Measurements from ENCODE around the gene DNAH1. TPM values are rescaled to one million over a fixed set of nuclear protein-coding genes. Genes with fewer than 3 reads are reported as not detected.

DNAH1 gene
- total and polyA plus RNA-seq, 2 donors from 2014 or later: 1.7 to 12.1 TPM

GRCh38 chr3:52364322-52365035 lies 48.4 kb downstream of the DNAH1 start:
- Histone ChIP-seq H3K9ac (ENCODE audit: low read length in 3 of 3) (no peak overlapping the region), H3K27ac (ENCODE audit: low read depth in 2 of 2, low read length in 2 of 2) (no peak overlapping the region), H3K4me1 (ENCODE audit: control insufficient read depth in 2 of 3, insufficient read depth in 2 of 3, low read depth in 1 of 3, low read length in 3 of 3) (no peaks in the 10 kb centered on the region), H3K4me3 (ENCODE audit: low read length in 3 of 3) (no peak overlapping the region), H3K36me3 (ENCODE audit: control insufficient read depth in 2 of 3, insufficient read depth in 3 of 3, low read length in 3 of 3) (peaks cover 0 to 30% (median 15%) of the 10 kb centered on the region in 3 donors), H3K9me3 (ENCODE audit: control insufficient read depth in 2 of 3, insufficient read depth in 1 of 3, low read length in 3 of 3) (no peaks in the 10 kb centered on the region), H3K27me3 (ENCODE audit: control insufficient read depth, insufficient read depth, low read length) (no peaks in the 10 kb centered on the region)
- no peak for DNase-seq
- no peak for FAIRE-seq
- intact Hi-C loops (cut with DNase I): no loop called here
- TF ChIP-seq CTCF (IDR thresholded peaks at IDR 0.05; ENCODE audit: borderline replicate concordance, extremely low read depth, insufficient read depth): no peak

DNA sequence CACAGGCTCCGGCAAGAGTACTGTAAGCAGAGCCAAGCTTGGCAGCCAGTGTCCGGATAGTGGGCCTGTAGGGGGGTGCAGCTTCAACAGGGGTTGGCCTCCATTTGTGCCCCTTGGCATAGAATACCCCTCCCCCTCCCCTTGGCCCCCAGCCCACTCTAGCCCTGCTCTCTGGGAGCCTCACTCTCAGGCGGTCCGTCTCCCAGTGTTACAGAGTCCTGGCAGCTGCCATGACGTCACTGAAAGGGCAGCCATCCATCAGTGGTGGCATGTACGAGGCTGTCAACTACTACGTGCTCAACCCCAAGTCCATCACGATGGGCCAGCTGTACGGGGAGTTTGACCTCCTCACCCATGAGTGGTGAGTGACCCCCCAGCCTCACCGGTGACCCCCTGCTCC lies 50.4 kb downstream of the DNAH1 start:
- no peak for TF ChIP-seq CTCF (IDR thresholded peaks at IDR 0.05; ENCODE audit: borderline replicate concordance, extremely low read depth, insufficient read depth)
- no peak for DNase-seq
- Histone ChIP-seq H3K4me1 (ENCODE audit: control insufficient read depth in 2 of 3, insufficient read depth in 2 of 3, low read depth in 1 of 3, low read length in 3 of 3) (no peaks in the 10 kb centered on the region), H3K9ac (ENCODE audit: low read length in 3 of 3) (no peak overlapping the region), H3K4me3 (ENCODE audit: low read length in 3 of 3) (no peak overlapping the region), H3K9me3 (ENCODE audit: control insufficient read depth in 2 of 3, insufficient read depth in 1 of 3, low read length in 3 of 3) (no peaks in the 10 kb centered on the region), H3K27me3 (ENCODE audit: control insufficient read depth, insufficient read depth, low read length) (no peaks in the 10 kb centered on the region), H3K27ac (ENCODE audit: low read depth in 2 of 2, low read length in 2 of 2) (no peak overlapping the region), H3K36me3 (ENCODE audit: control insufficient read depth in 2 of 3, insufficient read depth in 3 of 3, low read length in 3 of 3) (peaks cover 0 to 19% (median 17%) of the 10 kb centered on the region in 3 donors)
- intact Hi-C loops (cut with DNase I): no loop called here
- no peak for FAIRE-seq

- no peak overlapping the region for H3K9ac ChIP-seq (ENCODE audit: low read length in 3 of 3)
- TF ChIP-seq CTCF (IDR thresholded peaks at IDR 0.05; ENCODE audit: borderline replicate concordance, extremely low read depth, insufficient read depth): no peak
- no peak overlapping the region for H3K4me3 ChIP-seq (ENCODE audit: low read length in 3 of 3)
- H3K27ac ChIP-seq (ENCODE audit: low read depth in 2 of 2, low read length in 2 of 2): no peak overlapping the region
- H3K36me3 ChIP-seq (ENCODE audit: control insufficient read depth in 2 of 3, insufficient read depth in 3 of 3, low read length in 3 of 3): peaks cover 0 to 12% (median 12%) of the 10 kb centered on the region in 3 donors
- intact Hi-C loops (cut with DNase I): no loop called here
- FAIRE-seq (no peak), DNase-seq (peak in 1 of 5 donors; percentile 40)
- no peaks in the 10 kb centered on the region for H3K27me3 ChIP-seq (ENCODE audit: control insufficient read depth, insufficient read depth, low read length)
- H3K4me1 ChIP-seq (ENCODE audit: control insufficient read depth in 2 of 3, insufficient read depth in 2 of 3, low read depth in 1 of 3, low read length in 3 of 3): no peaks in the 10 kb centered on the region
- no peaks in the 10 kb centered on the region for H3K9me3 ChIP-seq (ENCODE audit: control insufficient read depth in 2 of 3, insufficient read depth in 1 of 3, low read length in 3 of 3)
Measured at GRCh38 chr3:52367891-52368880, 52.1 kb downstream of the DNAH1 start.
